GM19468 (cell line): ENCODE data around the gene GPR32.
"Not testable (repeated sequence)": the region's sequence is repeated elsewhere in the genome, so short reads cannot be mapped to it uniquely, and the experiment has no call there.

ENCODE experiments used
- ATAC-seq: cut with Tn5 transposase; IDR thresholded peaks from one replicate; pipeline ENCODE4 v1.9.1; 2021; ENCODE audit warnings: mild to moderate bottlenecking, moderate library complexity, moderate number of reproducible peaks; ENCODE audit not compliant: unreplicated experiment; ENCODE audit errors: extremely low read depth

GPR32 gene

GRCh38 chr19:50770164-50770563 lies at the start of gene GPR32:
Gene GPR32, plus strand, starts transcription at chr19:50770464. Its CDS starts 137 bp downstream, at chr19:50770601.
- not testable (repeated sequence) for ATAC-seq

- no peak for ATAC-seq
Measured at GRCh38 chr19:50720921-50721381, 49.3 kb upstream of the GPR32 start.

GRCh38 chr19:50721441-50722137 lies 48.7 kb upstream of the GPR32 start:
- ATAC-seq = no peak

- no peak for ATAC-seq
Measured at GRCh38 chr19:50722201-50723013, 47.9 kb upstream of the GPR32 start.

GRCh38 chr19:50723069-50723468 lies 47.2 kb upstream of the GPR32 start, which contains the start of gene CLEC11A:
Gene CLEC11A, plus strand, starts transcription at chr19:50723364. Its CDS starts 162 bp downstream, at chr19:50723526.
- no peak for ATAC-seq

- no peak for ATAC-seq
Measured at GRCh38 chr19:50723735-50724521, 46.3 kb upstream of the GPR32 start.

- peak; percentile 39 for ATAC-seq
Measured at GRCh38 chr19:50724522-50725217, 45.6 kb upstream of the GPR32 start.

- no peak for ATAC-seq
Measured at GRCh38 chr19:50725218-50725910, 44.9 kb upstream of the GPR32 start.

- ATAC-seq = no peak
Measured at GRCh38 chr19:50725911-50726230, 44.4 kb upstream of the GPR32 start.

GRCh38 chr19:50728084-50728737 lies 42.1 kb upstream of the GPR32 start:
- ATAC-seq = no peak

- no peak for ATAC-seq
Measured at GRCh38 chr19:50729894-50730293, 40.4 kb upstream of the GPR32 start.

GRCh38 chr19:50735869-50736268 lies 34.4 kb upstream of the GPR32 start:
- ATAC-seq = no peak

GRCh38 chr19:50736338-50736737 lies 33.9 kb upstream of the GPR32 start:
- no peak for ATAC-seq

GRCh38 chr19:50739132-50739913 lies 30.9 kb upstream of the GPR32 start:
- ATAC-seq = no peak

- ATAC-seq = no peak
Measured at GRCh38 chr19:50739914-50740426, 30.3 kb upstream of the GPR32 start.

- no peak for ATAC-seq
Measured at GRCh38 chr19:50741179-50741933, 28.9 kb upstream of the GPR32 start.

- no peak for ATAC-seq
Measured at GRCh38 chr19:50743537-50743936, 26.7 kb upstream of the GPR32 start.
